IMR-90 (cell line): ENCODE data around the gene KIF1A. TPM values are rescaled to one million over a fixed set of nuclear protein-coding genes. Genes with fewer than 3 reads are reported as not detected.

Experiments
- ATAC-seq: fragments of 200-7000 bp; cut with Tn5 transposase; 2 replicates; pipeline ENCODE4 v1.9.1; 2020; ENCODE audit warnings: low read depth, mild to moderate bottlenecking, moderate library complexity
- BruUV-seq: library from RNA; stranded (reverse); fragments of 400-500 nt; replicated peaks from 2 replicates; lab custom pipeline; 2021; lab: Mats Ljungman, UMichigan
- CTCF ChIA-PET: fragments of 300-600 bp; formaldehyde crosslinking; extraction: SDS; loops from one replicate; lab custom pipeline; 2021; ENCODE audit warnings: antibody characterized with exemption; lab: Yijun Ruan, JAX
- POLR2A ChIA-PET: fragments of 300-600 bp; sonication (Branson Sonifier 250); formaldehyde crosslinking; loops from one replicate; lab custom pipeline; 2022; ENCODE audit warnings: antibody characterized with exemption; ENCODE audit not compliant: unreplicated experiment; lab: Charles Lee
- DNase-seq: peaks from one replicate; pipeline ENCODE4 v3.0.0; 2013
- H2AFZ ChIP-seq: replicated peaks from 2 replicates; pipeline ENCODE3; 2013; ENCODE audit warnings: low read length, mild to moderate bottlenecking; ENCODE audit not compliant: poor library complexity
- H2AK5ac ChIP-seq: 2 replicates; pipeline ENCODE4 v1.6.1; 2013; ENCODE audit warnings: low read depth, low read length, inconsistent platforms
- H2AK9ac ChIP-seq: replicated peaks from 2 replicates; pipeline ENCODE3; 2013; ENCODE audit warnings: mild to moderate bottlenecking, low read depth, low read length, moderate library complexity; ENCODE audit not compliant: poor library complexity
- H2BK120ac ChIP-seq: 2 replicates; pipeline ENCODE4 v1.6.1; 2013; ENCODE audit warnings: low read depth, low read length, inconsistent platforms
- H2BK15ac ChIP-seq: 3 replicates; pipeline ENCODE4 v1.6.1; 2013; ENCODE audit warnings: low read depth, low read length, inconsistent platforms
- H2BK20ac ChIP-seq: 2 replicates; pipeline ENCODE4 v1.6.1; 2013; ENCODE audit warnings: low read depth, mild to moderate bottlenecking, inconsistent platforms, low read length, moderate library complexity
- H2BK5ac ChIP-seq: 2 replicates; pipeline ENCODE4 v1.6.1; 2013; ENCODE audit warnings: mild to moderate bottlenecking, low read depth, low read length, inconsistent platforms; ENCODE audit not compliant: poor library complexity, severe bottlenecking
- H3K14ac ChIP-seq: replicated peaks from 2 replicates; pipeline ENCODE4 v1.6.1; 2013; ENCODE audit warnings: low read depth, low read length, inconsistent platforms
- H3K18ac ChIP-seq: 2 replicates; pipeline ENCODE4 v1.6.1; 2013; ENCODE audit warnings: low read depth, low read length, control low read depth
- H3K23ac ChIP-seq: 2 replicates; pipeline ENCODE4 v1.6.1; 2013; ENCODE audit warnings: low read depth, low read length, inconsistent platforms
- H3K27ac ChIP-seq: 2 replicates; pipeline ENCODE4 v1.5.1; 2013; ENCODE audit warnings: mild to moderate bottlenecking, control low read depth, low read length; ENCODE audit not compliant: insufficient read depth
- H3K27me3 ChIP-seq: 2 replicates; pipeline ENCODE4 v1.6.1; 2013; ENCODE audit warnings: low read length; ENCODE audit not compliant: control insufficient read depth, insufficient read depth
- H3K36me3 ChIP-seq: 2 replicates; pipeline ENCODE4 v1.6.1; 2013; ENCODE audit warnings: low read length, mixed read lengths; ENCODE audit not compliant: control insufficient read depth, insufficient read depth
- H3K4ac ChIP-seq: 2 replicates; pipeline ENCODE4 v1.6.1; 2013; ENCODE audit warnings: low read depth, low read length, inconsistent platforms
- H3K4me1 ChIP-seq: 2 replicates; pipeline ENCODE4 v1.6.1; 2013; ENCODE audit warnings: low read length, mixed read lengths; ENCODE audit not compliant: control insufficient read depth, insufficient read depth
- H3K4me2 ChIP-seq: 2 replicates; pipeline ENCODE4 v1.6.1; 2013; ENCODE audit warnings: low read depth, mild to moderate bottlenecking, control low read depth, low read length, moderate library complexity
- H3K4me3 ChIP-seq: 2 replicates; pipeline ENCODE4 v1.5.1; 2013; ENCODE audit warnings: low read depth, mild to moderate bottlenecking, control low read depth, low read length, moderate library complexity; ENCODE audit not compliant: insufficient read depth
- H3K56ac ChIP-seq: 2 replicates; pipeline ENCODE4 v1.6.1; 2013; ENCODE audit warnings: low read length, inconsistent platforms; ENCODE audit not compliant: insufficient read depth; ENCODE audit errors: extremely low read depth
- H3K79me1 ChIP-seq, 2 experiments: 2 replicates each; pipeline ENCODE4 v1.6.1; 2013; ENCODE audit warnings: low read length in 2 of 2, inconsistent platforms in 1 of 2, low read depth in 1 of 2
- H3K9ac ChIP-seq: 2 replicates; pipeline ENCODE4 v1.6.1; 2013; ENCODE audit warnings: low read depth, low read length, control low read depth
- H3K9me1 ChIP-seq: 2 replicates; pipeline ENCODE4 v1.6.1; 2013; ENCODE audit warnings: low read length, inconsistent platforms; ENCODE audit not compliant: insufficient read depth
- H3K9me3 ChIP-seq: 2 replicates; pipeline ENCODE4 v1.6.1; 2013; ENCODE audit warnings: low read length; ENCODE audit not compliant: control insufficient read depth, insufficient read depth
- H4K20me1 ChIP-seq: 2 replicates; pipeline ENCODE4 v1.6.1; 2013; ENCODE audit warnings: low read length, inconsistent platforms; ENCODE audit not compliant: insufficient read depth
- H4K5ac ChIP-seq: 2 replicates; pipeline ENCODE4 v1.6.1; 2013; ENCODE audit warnings: mild to moderate bottlenecking, low read depth, low read length, control low read depth
- H4K8ac ChIP-seq, 2 experiments: 2 replicates each; pipeline ENCODE4 v1.6.1; 2013; ENCODE audit warnings: low read depth in 2 of 2, low read length in 2 of 2, control low read depth in 1 of 2, inconsistent platforms in 1 of 2
- H4K91ac ChIP-seq: 2 replicates; pipeline ENCODE4 v1.6.1; 2013; ENCODE audit warnings: low read depth, low read length, inconsistent platforms; ENCODE audit not compliant: insufficient read depth
- BHLHE40 ChIP-seq: fragments of 150-350 bp; IDR thresholded peaks from 2 replicates; pipeline ENCODE4 v1.6.1; 2016; ENCODE audit warnings: mild to moderate bottlenecking, low read depth, low read length
- CEBPB ChIP-seq: IDR thresholded peaks from 2 replicates; pipeline ENCODE4 v1.6.1; 2012; ENCODE audit warnings: low read depth, low read length, improper control_type of control experiment
- CHD1 ChIP-seq: IDR thresholded peaks from 2 replicates; pipeline ENCODE4 v1.6.1; 2012; ENCODE audit warnings: low read depth, low read length, improper control_type of control experiment
- FOS ChIP-seq: fragments of 150-350 bp; IDR thresholded peaks from 2 replicates; pipeline ENCODE4 v1.6.1; 2016; ENCODE audit warnings: low read depth, low read length
- MAFK ChIP-seq: IDR thresholded peaks from 2 replicates; pipeline ENCODE4 v1.6.1; 2012; ENCODE audit warnings: low read depth, low read length, improper control_type of control experiment
- MAZ ChIP-seq: IDR thresholded peaks from 2 replicates; pipeline ENCODE4 v1.6.1; 2012; ENCODE audit warnings: low read depth, mild to moderate bottlenecking, low read length, improper control_type of control experiment, moderate library complexity, borderline replicate concordance
- NFE2L2 ChIP-seq: fragments of 150-350 bp; IDR thresholded peaks from 2 replicates; pipeline ENCODE4 v1.6.1; 2016; ENCODE audit warnings: low read depth, mild to moderate bottlenecking, low read length
- RAD21 ChIP-seq: IDR thresholded peaks from 2 replicates; pipeline ENCODE4 v1.6.1; 2012; ENCODE audit warnings: low read length, improper control_type of control experiment
- RFX5 ChIP-seq: IDR thresholded peaks from 2 replicates; pipeline ENCODE4 v1.8.0; 2012; ENCODE audit warnings: low read depth, mild to moderate bottlenecking, low read length, moderate library complexity
- WGBS, 2 experiments: methylation state at CpG; one replicate each; pipeline versions ENCODE4 v1.1.5 to v1.1.7; 2013; ENCODE audit warnings: missing lambda C conversion rate in 2 of 2; ENCODE audit not compliant: insufficient read length in 1 of 2; ENCODE audit errors: extremely low coverage in 2 of 2; 5-methylcytosine and 5-hydroxymethylcytosine counted together
- dilution Hi-C: fragments of 300-500 bp; cut with HindIII; formaldehyde crosslinking; loops from one replicate; pipeline ENCODE4 v1.14.3; 2018; ENCODE audit warnings: low sequenced_read_pairs; ENCODE audit not compliant: unreplicated experiment
- in situ Hi-C: fragments of 300-500 bp; cut with MboI; formaldehyde crosslinking; loops from 3 replicates; pipeline ENCODE4 v1.14.3; 2019; ENCODE audit warnings: low sequenced_read_pairs, inconsistent platforms, mixed read lengths
- intact Hi-C: fragments of 100-400 bp; cut with micrococcal nuclease; formaldehyde crosslinking; loops from 2 replicates; pipeline ENCODE4 v1.10.0; 2022
- polyA plus RNA-seq, 3 experiments: library from polyadenylated mRNA; depleted of rRNA; stranded (reverse); fragments of >200 nt; gene quantifications; 2 replicates each; pipeline ENCODE4 v1.2.3, GENCODE V29; 2012; ENCODE audit warnings: low replicate concordance in 1 of 3
- total RNA-seq: library from RNA; depleted of rRNA; stranded (reverse); fragments of >200 nt; gene quantifications from 2 replicates; pipeline ENCODE4 v1.2.3, GENCODE V29; 2012
- TF ChIP-seq, protein P1 (sequence below): fragments of 150-350 bp; IDR thresholded peaks from 2 replicates; pipeline ENCODE4 v1.6.1; 2016; ENCODE audit warnings: low read depth, mild to moderate bottlenecking, low read length, moderate library complexity, borderline replicate concordance
- TF ChIP-seq, protein P2 (sequence below): conservative IDR thresholded peaks from 2 replicates; pipeline ENCODE4 v1.5.1; 2012; ENCODE audit warnings: mild to moderate bottlenecking, low read depth, low read length, improper control_type of control experiment

KIF1A gene
- total and polyA plus RNA-seq, 2 of the 4 experiments (the other 2 are of a cell fraction): under 0.01 TPM; not detected in 1

GRCh38 chr2:240747256-240747655 is 72.8 kb downstream of the KIF1A start:
- Histone ChIP-seq H2AK9ac (no peak overlapping the region), H3K9me1 (no peaks in the 10 kb centered on the region), H4K91ac (no peak overlapping the region), H3K18ac (no peak overlapping the region), H3K79me1 (no peaks in the 10 kb centered on the region), H3K23ac (no peak overlapping the region), H3K4me2 (no peak overlapping the region), H3K4ac (no peak overlapping the region), H3K9ac (no peak overlapping the region), H2AK5ac (no peak overlapping the region), H3K4me1 (no peaks in the 10 kb centered on the region), H3K56ac (no peak overlapping the region), H2BK120ac (no peak overlapping the region), H2BK5ac (no peak overlapping the region), H3K9me3 (no peaks in the 10 kb centered on the region), H4K5ac (no peak overlapping the region), H4K20me1 (no peaks in the 10 kb centered on the region), H3K27me3 (peaks cover 38% of the 10 kb centered on the region; the same call in 1 of the 2 replicates), H2BK20ac (no peak overlapping the region), H2BK15ac (no peak overlapping the region), H3K27ac (no peak overlapping the region), H3K14ac (no peak overlapping the region), H3K36me3 (no peaks in the 10 kb centered on the region), H2AFZ (no peak overlapping the region), H4K8ac (no peak overlapping the region), H3K4me3 (no peak overlapping the region)
- no TSS peak for BruUV-seq
- ATAC-seq (no peak), DNase-seq (no peak)
- no peak for TF ChIP-seq NFE2L2
- no peak for TF ChIP-seq BHLHE40
- no peak for TF ChIP-seq MAFK
- TF ChIP-seq RFX5: no peak
- TF ChIP-seq, protein P1, sequence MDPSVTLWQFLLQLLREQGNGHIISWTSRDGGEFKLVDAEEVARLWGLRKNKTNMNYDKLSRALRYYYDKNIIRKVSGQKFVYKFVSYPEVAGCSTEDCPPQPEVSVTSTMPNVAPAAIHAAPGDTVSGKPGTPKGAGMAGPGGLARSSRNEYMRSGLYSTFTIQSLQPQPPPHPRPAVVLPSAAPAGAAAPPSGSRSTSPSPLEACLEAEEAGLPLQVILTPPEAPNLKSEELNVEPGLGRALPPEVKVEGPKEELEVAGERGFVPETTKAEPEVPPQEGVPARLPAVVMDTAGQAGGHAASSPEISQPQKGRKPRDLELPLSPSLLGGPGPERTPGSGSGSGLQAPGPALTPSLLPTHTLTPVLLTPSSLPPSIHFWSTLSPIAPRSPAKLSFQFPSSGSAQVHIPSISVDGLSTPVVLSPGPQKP: no peak
- no peak for TF ChIP-seq MAZ
- TF ChIP-seq FOS: no peak
- no peak for TF ChIP-seq CHD1
- TF ChIP-seq CEBPB: no peak
- TF ChIP-seq, protein P2, sequence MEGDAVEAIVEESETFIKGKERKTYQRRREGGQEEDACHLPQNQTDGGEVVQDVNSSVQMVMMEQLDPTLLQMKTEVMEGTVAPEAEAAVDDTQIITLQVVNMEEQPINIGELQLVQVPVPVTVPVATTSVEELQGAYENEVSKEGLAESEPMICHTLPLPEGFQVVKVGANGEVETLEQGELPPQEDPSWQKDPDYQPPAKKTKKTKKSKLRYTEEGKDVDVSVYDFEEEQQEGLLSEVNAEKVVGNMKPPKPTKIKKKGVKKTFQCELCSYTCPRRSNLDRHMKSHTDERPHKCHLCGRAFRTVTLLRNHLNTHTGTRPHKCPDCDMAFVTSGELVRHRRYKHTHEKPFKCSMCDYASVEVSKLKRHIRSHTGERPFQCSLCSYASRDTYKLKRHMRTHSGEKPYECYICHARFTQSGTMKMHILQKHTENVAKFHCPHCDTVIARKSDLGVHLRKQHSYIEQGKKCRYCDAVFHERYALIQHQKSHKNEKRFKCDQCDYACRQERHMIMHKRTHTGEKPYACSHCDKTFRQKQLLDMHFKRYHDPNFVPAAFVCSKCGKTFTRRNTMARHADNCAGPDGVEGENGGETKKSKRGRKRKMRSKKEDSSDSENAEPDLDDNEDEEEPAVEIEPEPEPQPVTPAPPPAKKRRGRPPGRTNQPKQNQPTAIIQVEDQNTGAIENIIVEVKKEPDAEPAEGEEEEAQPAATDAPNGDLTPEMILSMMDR: no peak
- TF ChIP-seq RAD21: no peak
- POLR2A ChIA-PET: no interaction called here
- WGBS, 2 experiments: 72% methylated on average over 7 of the region's 11 CpGs; no CpG with 5 or more reads in 1 of the 2 experiments
- dilution Hi-C loops (no loop called here), intact Hi-C loops (no loop called here), in situ Hi-C loops (no loop called here)
- CTCF ChIA-PET: no interaction called here
